Muscle layer of duodenum (tissue), 2 donors: ENCODE data around the gene PODXL.
"Not testable (repeated sequence)": the region's sequence is repeated elsewhere in the genome, so short reads cannot be mapped to it uniquely, and the experiment has no call there.

Experiments used
- H3K27ac ChIP-seq: one replicate; pipeline ENCODE4 v1.7.0; 2013; ENCODE audit warnings: mild to moderate bottlenecking, low read length
- H3K27me3 ChIP-seq: one replicate; pipeline ENCODE4 v1.7.0; 2013; ENCODE audit warnings: low read depth, mild to moderate bottlenecking, control low read depth, low read length
- H3K36me3 ChIP-seq, 2 donors: one replicate each; pipeline ENCODE4 v1.7.0; 2013; ENCODE audit warnings: low read length in 2 of 2, control low read depth in 1 of 2, mild to moderate bottlenecking in 1 of 2; ENCODE audit not compliant: insufficient read depth in 2 of 2, control insufficient read depth in 1 of 2
- H3K4me1 ChIP-seq, 2 donors: one replicate each; pipeline ENCODE4 v1.7.0; 2013; ENCODE audit warnings: low read length in 2 of 2, mild to moderate bottlenecking in 2 of 2, control low read depth in 1 of 2, moderate library complexity in 1 of 2; ENCODE audit not compliant: insufficient read depth in 2 of 2, control insufficient read depth in 1 of 2
- H3K4me3 ChIP-seq, 2 donors: one replicate each; pipeline ENCODE4 v1.7.0; 2013; ENCODE audit warnings: low read length in 2 of 2, low read depth in 1 of 2, mild to moderate bottlenecking in 1 of 2
- H3K9me3 ChIP-seq, 2 donors: one replicate each; pipeline ENCODE4 v1.7.0; 2013; ENCODE audit warnings: low read length in 2 of 2, control low read depth in 1 of 2, mild to moderate bottlenecking in 1 of 2; ENCODE audit not compliant: control insufficient read depth in 1 of 2
- donor health status: healthy.

Gene PODXL

DNA sequence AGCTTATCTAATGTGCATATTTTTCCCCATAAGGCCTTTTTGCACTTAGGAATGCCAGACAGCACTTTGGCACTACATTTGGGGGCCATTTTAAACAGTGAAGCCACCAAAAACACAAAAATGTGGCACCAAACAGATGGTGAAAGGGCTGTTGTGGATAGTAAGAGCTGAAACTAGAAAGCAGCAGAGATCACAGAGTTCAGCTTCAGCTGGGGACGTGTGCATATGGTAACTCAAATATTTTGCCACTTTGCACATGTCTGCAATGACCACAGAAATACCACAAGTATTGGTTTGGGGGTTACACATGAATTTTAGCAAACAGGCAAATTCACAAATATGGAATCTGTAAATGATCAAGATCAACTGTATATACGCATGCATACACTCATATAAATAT lies 72.8 kb downstream of the PODXL start:
- H3K9me3 ChIP-seq, result no peaks in the 10 kb centered on the region
- no peak overlapping the region for H3K4me3 ChIP-seq
- peaks cover 0 to 5% of the 10 kb centered on the region in 2 donors for H3K4me1 ChIP-seq
- no peaks in the 10 kb centered on the region for H3K27me3 ChIP-seq
- no peak overlapping the region for H3K27ac ChIP-seq
- peaks cover 0 to 5% of the 10 kb centered on the region in 2 donors for H3K36me3 ChIP-seq

GRCh38 chr7:131482800-131483199 lies 73.6 kb downstream of the PODXL start:
- Histone ChIP-seq H3K9me3 (no peaks in the 10 kb centered on the region), H3K36me3 (peaks cover 0 to 5% of the 10 kb centered on the region in 2 donors), H3K4me3 (no peak overlapping the region), H3K27me3 (no peaks in the 10 kb centered on the region), H3K27ac (no peak overlapping the region), H3K4me1 (peaks cover 0 to 5% of the 10 kb centered on the region in 2 donors)

GRCh38 chr7:131480384-131481315 lies 75.8 kb downstream of the PODXL start:
- Histone ChIP-seq H3K36me3 (peaks cover 4 to 5% of the 10 kb centered on the region in 2 donors), H3K4me1 (peaks cover 0 to 5% of the 10 kb centered on the region in 2 donors), H3K4me3 (no peak overlapping the region), H3K27me3 (no peaks in the 10 kb centered on the region), H3K9me3 (no peaks in the 10 kb centered on the region), H3K27ac (no peak overlapping the region)

DNA sequence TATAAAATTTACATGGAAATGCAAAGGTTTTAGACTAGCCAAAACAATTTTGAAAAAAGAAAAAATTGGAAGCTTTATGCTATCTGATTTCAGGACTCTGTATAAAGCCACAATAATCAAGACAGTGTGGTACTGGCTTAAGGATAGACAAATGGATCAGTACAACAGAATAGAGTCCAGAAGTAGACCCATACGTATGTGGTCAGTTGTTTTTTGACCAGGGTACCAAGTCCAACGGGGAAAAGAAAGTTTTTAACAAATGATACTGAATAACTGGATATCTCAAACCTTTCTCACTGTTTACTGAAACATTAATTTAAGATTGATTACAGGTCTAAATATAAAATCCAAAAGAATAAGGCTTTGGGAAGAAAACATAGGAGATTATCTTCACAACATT lies 79.7 kb downstream of the PODXL start:
- Histone ChIP-seq H3K4me3 (no peak overlapping the region), H3K4me1 (peaks cover 0 to 5% of the 10 kb centered on the region in 2 donors), H3K9me3 (peaks cover 0 to 3% of the 10 kb centered on the region in 2 donors), H3K27me3 (no peaks in the 10 kb centered on the region), H3K27ac (no peak overlapping the region), H3K36me3 (peaks cover 5 to 21% of the 10 kb centered on the region in 2 donors)

GRCh38 chr7:131471250-131472004 lies 85.0 kb downstream of the PODXL start:
- no peak overlapping the region for H3K4me3 ChIP-seq
- H3K27ac ChIP-seq, result no peak overlapping the region
- no peaks in the 10 kb centered on the region for H3K27me3 ChIP-seq
- H3K4me1 ChIP-seq, result no peaks in the 10 kb centered on the region
- peaks cover 42 to 52% of the 10 kb centered on the region in 2 donors for H3K36me3 ChIP-seq
- H3K9me3 ChIP-seq, result peaks cover 0 to 3% of the 10 kb centered on the region in 2 donors

- no peaks in the 10 kb centered on the region for H3K27me3 ChIP-seq
- H3K36me3 ChIP-seq, result peaks cover 48 to 56% of the 10 kb centered on the region in 2 donors
- no peak overlapping the region for H3K4me3 ChIP-seq
- no peak overlapping the region for H3K27ac ChIP-seq
- no peaks in the 10 kb centered on the region for H3K9me3 ChIP-seq
- no peaks in the 10 kb centered on the region for H3K4me1 ChIP-seq
Observed at GRCh38 chr7:131467788-131468187, 88.6 kb downstream of the PODXL start.

DNA sequence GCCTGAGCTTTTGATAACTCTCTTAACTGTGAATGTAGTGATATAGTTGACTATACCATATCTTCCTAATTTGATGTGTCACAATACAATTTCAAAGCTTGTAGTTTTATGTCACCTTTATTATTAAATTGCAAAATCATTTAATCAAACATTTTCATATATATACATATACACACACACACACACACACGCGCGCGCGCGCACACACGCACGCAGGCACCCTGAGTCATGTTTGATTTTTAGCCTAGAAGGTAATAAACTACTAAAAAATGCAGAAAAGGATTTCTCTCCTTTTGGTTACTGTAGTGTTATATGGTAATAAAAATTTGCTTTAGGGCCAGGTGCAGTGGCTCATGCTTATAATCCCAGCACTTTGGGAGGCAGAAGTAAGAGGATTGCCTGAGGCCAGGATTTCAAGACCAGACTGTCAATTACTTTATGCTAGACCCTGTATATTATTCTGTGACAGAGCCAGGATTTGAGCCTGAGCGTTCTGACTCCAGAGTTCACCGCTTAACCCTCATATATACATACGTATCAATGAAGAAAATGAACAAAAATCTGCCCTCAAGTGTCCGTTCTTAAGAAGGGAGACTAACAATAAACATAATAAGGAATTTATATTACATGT lies 89.6 kb downstream of the PODXL start:
- Histone ChIP-seq H3K4me1 (no peaks in the 10 kb centered on the region), H3K27me3 (no peaks in the 10 kb centered on the region), H3K4me3 (no peak overlapping the region), H3K36me3 (peaks cover 47 to 56% of the 10 kb centered on the region in 2 donors), H3K27ac (no peak overlapping the region), H3K9me3 (no peaks in the 10 kb centered on the region)

- not testable (repeated sequence) for H3K9me3 ChIP-seq, H3K27ac ChIP-seq, H3K27me3 ChIP-seq, H3K4me1 ChIP-seq, H3K4me3 ChIP-seq
- H3K36me3 ChIP-seq, result peaks cover 26 to 33% of the 10 kb centered on the region in 2 donors
Observed at GRCh38 chr7:131462715-131463114, 93.7 kb downstream of the PODXL start.

DNA sequence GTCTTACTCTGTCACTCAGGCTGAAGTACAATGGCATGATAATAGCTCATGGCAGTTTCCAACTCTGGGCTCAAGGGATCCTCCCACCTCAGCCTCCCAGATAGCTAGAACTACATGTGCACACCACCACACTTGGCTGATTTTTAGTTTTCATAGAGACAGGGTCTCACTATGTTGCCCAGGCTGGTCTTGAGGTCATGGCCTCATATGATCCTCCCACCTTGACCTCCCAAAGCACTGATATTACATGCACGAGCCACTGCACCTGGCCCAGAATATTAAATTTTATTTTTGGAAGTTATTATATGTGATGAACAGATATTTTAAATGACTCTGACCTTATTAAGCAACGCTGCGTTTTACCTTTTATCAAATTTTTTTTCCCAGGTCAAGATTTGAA lies 94.4 kb downstream of the PODXL start:
- Histone ChIP-seq H3K27me3 (no peaks in the 10 kb centered on the region), H3K4me3 (no peak overlapping the region), H3K4me1 (no peaks in the 10 kb centered on the region), H3K36me3 (peaks cover 20 to 26% of the 10 kb centered on the region in 2 donors), H3K27ac (no peak overlapping the region), H3K9me3 (no peaks in the 10 kb centered on the region)

GRCh38 chr7:131459256-131459655 lies 97.2 kb downstream of the PODXL start:
- no peaks in the 10 kb centered on the region for H3K9me3 ChIP-seq
- no peak overlapping the region for H3K4me3 ChIP-seq
- no peak overlapping the region for H3K27ac ChIP-seq
- H3K4me1 ChIP-seq, result no peaks in the 10 kb centered on the region
- peaks cover 8 to 15% of the 10 kb centered on the region in 2 donors for H3K36me3 ChIP-seq
- no peaks in the 10 kb centered on the region for H3K27me3 ChIP-seq

GRCh38 chr7:131456338-131456737 lies 100.1 kb downstream of the PODXL start:
- no peak overlapping the region for H3K4me3 ChIP-seq
- no peak overlapping the region for H3K27ac ChIP-seq
- no peaks in the 10 kb centered on the region for H3K27me3 ChIP-seq
- H3K36me3 ChIP-seq, result peaks cover 3 to 5% of the 10 kb centered on the region in 2 donors
- no peaks in the 10 kb centered on the region for H3K9me3 ChIP-seq
- H3K4me1 ChIP-seq, result no peaks in the 10 kb centered on the region
